HCT116 (cell line): ENCODE data around the gene TRAPPC4. TPM values are rescaled to one million over a fixed set of nuclear protein-coding genes. Genes with fewer than 3 reads are reported as not detected.

Experiments
- ATAC-seq: fragments of 200-7000 bp; cut with Tn5 transposase; 2 replicates; pipeline ENCODE4 v1.9.1; 2020; ENCODE audit warnings: mild to moderate bottlenecking, moderate library complexity
- BruUV-seq: library from RNA; stranded (reverse); fragments of 400-500 nt; replicated peaks from 2 replicates; lab custom pipeline; 2021; lab: Mats Ljungman, UMichigan
- CTCF ChIA-PET: fragments of 300-600 bp; sonication (Branson Sonifier 250); formaldehyde crosslinking; loops from one replicate; lab custom pipeline; 2021; ENCODE audit warnings: antibody characterized with exemption; lab: Charles Lee
- POLR2A ChIA-PET: fragments of 300-600, 350-600 bp; sonication (Branson Sonifier 250); formaldehyde crosslinking; loops from one replicate; lab custom pipeline; 2021; ENCODE audit warnings: antibody characterized with exemption; lab: Charles Lee
- RAD21 ChIA-PET, 2 experiments: fragments of 300-600 bp; sonication (Branson Sonifier 250); formaldehyde crosslinking; loops; one replicate each; lab custom pipeline; 2023; ENCODE audit warnings: low total read pairs in 2 of 2; ENCODE audit not compliant: uncharacterized antibody in 2 of 2, unreplicated experiment in 2 of 2, low non-redundant PET in 1 of 2; lab: Charles Lee
- DNase-seq: peaks from one replicate; pipeline ENCODE4 v3.0.0-alpha.2; 2010; ENCODE audit warnings: low read depth, low spot score
- H2AFZ ChIP-seq: fragments of 200-600 bp; shearing (Covaris generic), sonication (generic); 2 replicates; pipeline ENCODE4 v1.6.1; 2017; ENCODE audit warnings: low read depth, mixed run types, mixed read lengths, antibody characterized with exemption, low read length; ENCODE audit not compliant: poor library complexity, severe bottlenecking
- H3K27ac ChIP-seq: 2 replicates; pipeline ENCODE4 v1.5.1; 2012; ENCODE audit warnings: low read depth, low read length
- H3K27me3 ChIP-seq: fragments of 200-600 bp; sonication (generic); 2 replicates; pipeline ENCODE4 v1.6.1; 2016; ENCODE audit warnings: mixed run types, low read length, mixed read lengths; ENCODE audit not compliant: insufficient read depth
- H3K36me3 ChIP-seq, 2 experiments: fragments of 200-500 bp in 1 of 2; fragments of 200-600 bp in 1 of 2; sonication (Bioruptor generic) in 1 of 2; sonication (generic) in 1 of 2; 2 replicates each; pipeline versions ENCODE4 v1.5.1 to v1.6.1; 2014 to 2016; ENCODE audit warnings: low read length in 2 of 2, inconsistent platforms in 1 of 2, mixed read lengths in 1 of 2, mixed run types in 1 of 2; ENCODE audit not compliant: insufficient read depth in 2 of 2, control insufficient read depth in 1 of 2
- H3K4me1 ChIP-seq, 2 experiments: fragments of 200-600 bp in 1 of 2; sonication (generic) in 1 of 2; 2 replicates each; pipeline versions ENCODE4 v1.5.1 to v1.6.1; 2012 to 2017; ENCODE audit warnings: low read length in 2 of 2, inconsistent platforms in 1 of 2, mild to moderate bottlenecking in 1 of 2, mixed read lengths in 1 of 2, mixed run types in 1 of 2, moderate library complexity in 1 of 2; ENCODE audit not compliant: insufficient read depth in 2 of 2, control insufficient read depth in 1 of 2
- H3K4me2 ChIP-seq: fragments of 200-600 bp; sonication (generic); 2 replicates; pipeline ENCODE4 v1.6.1; 2017; ENCODE audit warnings: mixed run types, low read length, mixed read lengths
- H3K4me3 ChIP-seq, 2 experiments: fragments of 200-600 bp in 1 of 2; sonication (generic) in 1 of 2; replicated peaks in 1 of 2; 2 replicates each; pipeline ENCODE4 v1.5.1; 2011 to 2016; ENCODE audit warnings: low read length in 2 of 2, control low read depth in 1 of 2, low read depth in 1 of 2, mild to moderate bottlenecking in 1 of 2, mixed read lengths in 1 of 2, mixed run types in 1 of 2
- H3K79me2 ChIP-seq: fragments of 200-600 bp; sonication (generic); 2 replicates; pipeline ENCODE4 v1.6.1; 2017; ENCODE audit warnings: mild to moderate bottlenecking, mixed run types, low read length, moderate library complexity, mixed read lengths; ENCODE audit not compliant: insufficient read depth
- H3K9ac ChIP-seq: fragments of 200-600 bp; sonication (generic); 2 replicates; pipeline ENCODE4 v1.6.1; 2016; ENCODE audit warnings: low read length, mixed read lengths
- H3K9me2 ChIP-seq: fragments of 200-600 bp; sonication (generic), shearing (Covaris generic); 2 replicates; pipeline ENCODE4 v1.6.1; 2017; ENCODE audit warnings: mixed run types, mild to moderate bottlenecking, moderate library complexity; ENCODE audit not compliant: insufficient read depth
- H3K9me3 ChIP-seq, 2 experiments: fragments of 200-500 bp in 1 of 2; fragments of 200-600 bp in 1 of 2; sonication (Bioruptor generic) in 1 of 2; sonication (generic) in 1 of 2; 2 replicates each; pipeline ENCODE4 v1.6.1; 2014 to 2017; ENCODE audit warnings: low read length in 2 of 2, mixed read lengths in 2 of 2, inconsistent platforms in 1 of 2, low read depth in 1 of 2, mild to moderate bottlenecking in 1 of 2, mixed run types in 1 of 2, moderate library complexity in 1 of 2; ENCODE audit not compliant: control insufficient read depth in 1 of 2, insufficient read depth in 1 of 2
- H4K20me1 ChIP-seq: fragments of 200-600 bp; sonication (generic), shearing (Covaris generic); 2 replicates; pipeline ENCODE4 v1.6.1; 2017; ENCODE audit warnings: mixed run types, mild to moderate bottlenecking, moderate library complexity; ENCODE audit not compliant: insufficient read depth
- ATF3 ChIP-seq: IDR thresholded peaks from 2 replicates; pipeline ENCODE4 v1.6.1; 2012
- CBX3 ChIP-seq: IDR thresholded peaks from 2 replicates; pipeline ENCODE4 v1.6.1; 2012; ENCODE audit warnings: low read depth
- CEBPB ChIP-seq: IDR thresholded peaks from 2 replicates; pipeline ENCODE4 v1.6.1; 2012; ENCODE audit warnings: low read depth
- CTCF ChIP-seq, 3 experiments: fragments of 200-600 bp in 1 of 3; sonication (generic) in 1 of 3; IDR thresholded peaks in 2 of 3; conservative IDR thresholded peaks in 1 of 3; 2 replicates each; pipeline ENCODE4 v1.5.1; 2012 to 2017; ENCODE audit warnings: low read depth in 2 of 3, low read length in 2 of 3, antibody characterized with exemption in 1 of 3, borderline replicate concordance in 1 of 3, control low read depth in 1 of 3, mild to moderate bottlenecking in 1 of 3, mixed read lengths in 1 of 3, mixed run types in 1 of 3, moderate library complexity in 1 of 3; ENCODE audit not compliant: insufficient read depth in 1 of 3
- EGR1 ChIP-seq: IDR thresholded peaks from 2 replicates; pipeline ENCODE4 v1.6.1; 2012; ENCODE audit warnings: low read depth
- ELF1 ChIP-seq: IDR thresholded peaks from 2 replicates; pipeline ENCODE4 v1.6.1; 2012; ENCODE audit warnings: low read depth, borderline replicate concordance
- EZH2phosphoT487 ChIP-seq: fragments of 200-600 bp; IDR thresholded peaks from 2 replicates; pipeline ENCODE4 v1.6.1; 2018; ENCODE audit warnings: antibody characterized with exemption, borderline replicate concordance
- POLR2AphosphoS5 ChIP-seq: IDR thresholded peaks from 2 replicates; pipeline ENCODE4 v1.6.1; 2011; ENCODE audit warnings: mild to moderate bottlenecking, low read depth, low read length, moderate library complexity
- RAD21 ChIP-seq: IDR thresholded peaks from 2 replicates; pipeline ENCODE4 v1.6.1; 2012; ENCODE audit warnings: low read depth, mild to moderate bottlenecking
- SIN3A ChIP-seq: IDR thresholded peaks from 2 replicates; pipeline ENCODE4 v1.6.1; 2012; ENCODE audit warnings: low read depth
- SP1 ChIP-seq: IDR thresholded peaks from 2 replicates; pipeline ENCODE4 v1.6.1; 2012; ENCODE audit warnings: low read depth
- SRF ChIP-seq: IDR thresholded peaks from 2 replicates; pipeline ENCODE4 v1.6.1; 2012; ENCODE audit warnings: low read depth
- TCF7L2 ChIP-seq: IDR thresholded peaks from 2 replicates; pipeline ENCODE4 v1.7.0; 2011; ENCODE audit warnings: borderline replicate concordance, inconsistent platforms; ENCODE audit not compliant: insufficient read depth, insufficient read length; ENCODE audit errors: extremely low read depth
- YY1 ChIP-seq: IDR thresholded peaks from 2 replicates; pipeline ENCODE4 v1.6.1; 2011; ENCODE audit warnings: low read length, low read depth, moderate library complexity, mild to moderate bottlenecking; ENCODE audit not compliant: insufficient replicate concordance; ENCODE audit errors: extremely low read depth
- ZBTB33 ChIP-seq: IDR thresholded peaks from 2 replicates; pipeline ENCODE4 v1.6.1; 2011; ENCODE audit warnings: mild to moderate bottlenecking, low read length, moderate library complexity; ENCODE audit not compliant: insufficient replicate concordance; ENCODE audit errors: extremely low read depth
- ZFX ChIP-seq: fragments of 450-650 bp; IDR thresholded peaks from 2 replicates; pipeline ENCODE4 v1.6.1; 2017
- ZNF274 ChIP-seq: fragments of 200-500 bp; sonication (Bioruptor generic); IDR thresholded peaks from 2 replicates; pipeline ENCODE4 v1.6.1; 2014; ENCODE audit warnings: mild to moderate bottlenecking, low read depth, low read length, inconsistent platforms
- intact Hi-C: fragments of 100-400 bp; cut with micrococcal nuclease; formaldehyde crosslinking; loops from 2 replicates; pipeline ENCODE4 v1.10.0; 2022
- total RNA-seq: library from RNA; stranded (reverse); gene quantifications from one replicate; pipeline ENCODE4 v1.2.1, GENCODE V29; 2021; ENCODE audit not compliant: unreplicated experiment
- TF ChIP-seq, protein P1 (sequence below): IDR thresholded peaks from 2 replicates; pipeline ENCODE4 v1.6.1; 2012

Gene TRAPPC4
- total RNA-seq, 1 experiment from 2014 or later, result 61.6 TPM

DNA sequence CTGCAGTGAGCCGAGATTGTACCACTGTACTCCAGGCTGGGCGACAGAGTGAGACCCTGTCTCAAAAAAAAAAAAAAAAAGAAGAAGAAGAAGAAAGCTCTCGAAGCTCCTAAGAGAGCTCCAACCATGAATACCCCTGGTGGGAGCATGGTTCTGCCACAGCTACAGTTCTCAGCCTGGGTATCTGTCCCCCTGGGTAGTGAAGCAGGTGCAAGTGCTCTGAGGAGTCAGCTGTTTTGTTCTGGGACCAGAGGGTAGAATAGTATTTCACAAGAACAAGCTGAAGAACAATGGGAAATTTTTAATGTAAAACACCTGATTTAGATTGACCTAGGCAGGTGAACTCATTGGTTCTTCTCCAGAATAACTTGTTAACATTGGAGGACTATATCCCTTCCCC, 42.7 kb downstream of the TRAPPC4 start:
- BruUV-seq, result no TSS peak
- Histone ChIP-seq H3K4me2 (no peak overlapping the region), H3K27me3 (no peaks in the 10 kb centered on the region), H2AFZ (no peak overlapping the region), H4K20me1 (no peaks in the 10 kb centered on the region), H3K79me2 (peaks cover 4% of the 10 kb centered on the region), H3K4me3 (no peak overlapping the region), H3K9me3 (no peaks in the 10 kb centered on the region), H3K9ac (no peak overlapping the region), H3K4me1 (peaks cover 10 to 19% of the 10 kb centered on the region in 2 experiments), H3K27ac (no peak overlapping the region), H3K9me2 (no peaks in the 10 kb centered on the region), H3K36me3 (no peaks in the 10 kb centered on the region)
- ChIA-PET RAD21 (interaction anchor here in 1 of 2 experiments (0.7 kb wide), 1 partner anchor 33 kb away, joined by 9 read pairs; no protein-coding TSS in a partner anchor), CTCF (no interaction called here), POLR2A (interaction anchor here (1.1 kb wide), 1 partner anchor 24 kb away, joined by 3 read pairs; the partner anchor contains the start of gene HMBS)
- TF ChIP-seq POLR2AphosphoS5 (no peak), ZNF274 (no peak), ZBTB33 (no peak), SIN3A (no peak), ELF1 (no peak), CBX3 (no peak), SP1 (no peak), ATF3 (no peak), TCF7L2 (no peak), RAD21 (no peak), EGR1 (no peak), ZFX (no peak), CEBPB (no peak), SRF (no peak), YY1 (no peak), EZH2phosphoT487 (no peak), CTCF (IDR thresholded peaks at IDR 0.05 in 2 of 3, conservative IDR thresholded peaks at IDR 0.05 in 1 of 3; ENCODE audit: borderline replicate concordance in 1 of 3, insufficient read depth in 1 of 3, low read depth in 2 of 3, low read length in 2 of 3) (no peak)
- TF ChIP-seq, protein P1, sequence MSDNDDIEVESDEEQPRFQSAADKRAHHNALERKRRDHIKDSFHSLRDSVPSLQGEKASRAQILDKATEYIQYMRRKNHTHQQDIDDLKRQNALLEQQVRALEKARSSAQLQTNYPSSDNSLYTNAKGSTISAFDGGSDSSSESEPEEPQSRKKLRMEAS, result no peak
- intact Hi-C loops, result no loop called here
- DNase-seq (no peak), ATAC-seq (no peak)
